Naive thymus-derived CD4-positive, alpha-beta T cell (primary cell): Measurements from ENCODE around the gene RBP3. TPM values are rescaled to one million over a fixed set of nuclear protein-coding genes. Genes with fewer than 3 reads are reported as not detected.

ENCODE experiments used
- ATAC-seq: fragments of 150-1000 bp; cut with Tn5 transposase; 2 replicates; pipeline ENCODE4 v1.10.0; 2021; ENCODE audit warnings: mild to moderate bottlenecking, moderate library complexity
- CTCF ChIA-PET: fragments of 350-600 bp; sonication (Branson Sonifier 250); formaldehyde crosslinking; loops from one replicate; lab custom pipeline; 2021; ENCODE audit warnings: antibody characterized with exemption; lab: Charles Lee
- POLR2A ChIA-PET: fragments of 350-600 bp; sonication (Branson Sonifier 250); formaldehyde crosslinking; loops from one replicate; lab custom pipeline; 2021; ENCODE audit warnings: antibody characterized with exemption, inconsistent platforms; lab: Charles Lee
- DNase-seq, 9 donors: peaks; one replicate each; pipeline versions ENCODE4 v3.0.0 to v3.0.0-alpha.2; 2020 to 2022; ENCODE audit warnings: mixed read lengths in 1 of 9
- H3K27ac ChIP-seq: one replicate; pipeline ENCODE4 v1.7.0; 2013; ENCODE audit warnings: mild to moderate bottlenecking, low read depth, low read length, moderate library complexity
- H3K27me3 ChIP-seq, 2 donors: one replicate each; pipeline ENCODE4 v1.7.0; 2013; ENCODE audit warnings: low read length in 2 of 2, mild to moderate bottlenecking in 2 of 2, moderate library complexity in 2 of 2; ENCODE audit not compliant: control insufficient read depth in 2 of 2, insufficient read depth in 2 of 2
- H3K36me3 ChIP-seq, 3 experiments: 1 replicate in 2 of 3; 2 replicates in 1 of 3; pipeline ENCODE4 v1.7.0; 2013; ENCODE audit warnings: low read length in 3 of 3, mild to moderate bottlenecking in 3 of 3, moderate library complexity in 1 of 3; ENCODE audit not compliant: insufficient read depth in 3 of 3, control insufficient read depth in 2 of 3
- H3K4me1 ChIP-seq, 2 donors: one replicate each; pipeline ENCODE4 v1.7.0; 2013; ENCODE audit warnings: low read length in 2 of 2, mild to moderate bottlenecking in 2 of 2, moderate library complexity in 1 of 2; ENCODE audit not compliant: control insufficient read depth in 2 of 2, insufficient read depth in 2 of 2
- H3K4me3 ChIP-seq: 2 replicates; pipeline ENCODE4 v1.7.0; 2013; ENCODE audit warnings: mild to moderate bottlenecking, low read length
- H3K9me3 ChIP-seq, 3 experiments: 1 replicate in 2 of 3; 2 replicates in 1 of 3; pipeline ENCODE4 v1.7.0; 2013; ENCODE audit warnings: low read length in 3 of 3; ENCODE audit not compliant: control insufficient read depth in 2 of 3
- H3K27ac Mint-ChIP-seq, 9 donors: one replicate each; pipeline ENCODE4 v1.8.0; 2020 to 2022; ENCODE audit warnings: mixed read lengths in 9 of 9, mild to moderate bottlenecking in 8 of 9, moderate library complexity in 5 of 9, inconsistent platforms in 2 of 9
- H3K27me3 Mint-ChIP-seq, 5 donors: one replicate each; pipeline ENCODE4 v1.8.0; 2021 to 2022; ENCODE audit warnings: mixed read lengths in 5 of 5, mild to moderate bottlenecking in 1 of 5
- H3K36me3 Mint-ChIP-seq, 5 donors: one replicate each; pipeline ENCODE4 v1.8.0; 2020 to 2022; ENCODE audit warnings: mixed read lengths in 5 of 5, mild to moderate bottlenecking in 3 of 5, inconsistent platforms in 1 of 5
- H3K4me1 Mint-ChIP-seq, 7 donors: one replicate each; pipeline ENCODE4 v1.8.0; 2020 to 2022; ENCODE audit warnings: mixed read lengths in 7 of 7, mild to moderate bottlenecking in 3 of 7, inconsistent platforms in 1 of 7
- H3K4me3 Mint-ChIP-seq, 10 donors: one replicate each; pipeline ENCODE4 v1.8.0; 2020 to 2022; ENCODE audit warnings: mild to moderate bottlenecking in 10 of 10, mixed read lengths in 10 of 10, moderate library complexity in 6 of 10, inconsistent platforms in 2 of 10
- H3K9me3 Mint-ChIP-seq, 11 donors: one replicate each; pipeline ENCODE4 v1.8.0; 2020 to 2022; ENCODE audit warnings: mixed read lengths in 11 of 11, mild to moderate bottlenecking in 4 of 11, inconsistent platforms in 1 of 11, moderate library complexity in 1 of 11
- intact Hi-C, 2 donors: fragments of 100-400 bp; cut with micrococcal nuclease; formaldehyde crosslinking; loops; one replicate each; pipeline ENCODE4 v1.15.1; 2023
- polyA plus RNA-seq, 2 donors: library from polyadenylated mRNA; unstranded; fragments of 300-500 nt; fragmentation: Illumina TruSeq; gene quantifications; one replicate each; pipeline ENCODE4 v1.2.3, GENCODE V29; 2021
- total RNA-seq, 6 experiments: library from RNA in 5 of 6; stranded (reverse) in 5 of 6; gene quantifications; 1 replicate in 5 of 6; 2 replicates in 1 of 6; pipeline ENCODE4 v1.2.3 and lab custom pipeline; 2021 to 2026

Gene RBP3
- total and polyA plus RNA-seq, 7 experiments from 2014 or later, result not detected

- no peak overlapping the region for H3K27ac Mint-ChIP-seq
- H3K4me3 Mint-ChIP-seq, result no peak overlapping the region
- ChIA-PET POLR2A (no interaction called here), CTCF (no interaction called here)
- H3K27me3 ChIP-seq, result no peaks in the 10 kb centered on the region
- no peak for DNase-seq
- H3K4me1 ChIP-seq, result no peaks in the 10 kb centered on the region
- no peak for ATAC-seq
- H3K4me1 Mint-ChIP-seq, result no peaks in the 10 kb centered on the region
- H3K9me3 Mint-ChIP-seq, result no peaks in the 10 kb centered on the region
- H3K27me3 Mint-ChIP-seq, result peaks cover 0 to 4% (median 0%) of the 10 kb centered on the region in 5 donors
- no peak overlapping the region for H3K27ac ChIP-seq
- H3K4me3 ChIP-seq, result no peak overlapping the region
- H3K9me3 ChIP-seq, result no peaks in the 10 kb centered on the region
- H3K36me3 Mint-ChIP-seq, result no peaks in the 10 kb centered on the region
- no peaks in the 10 kb centered on the region for H3K36me3 ChIP-seq
- intact Hi-C loops, result no loop called here
Measured at GRCh38 chr10:47346581-47347302, 1.4 kb upstream of the RBP3 start.

GRCh38 chr10:47347303-47347675, 874 bp upstream of the RBP3 start:
- H3K4me3 ChIP-seq, result no peak overlapping the region
- POLR2A ChIA-PET, result no interaction called here

GRCh38 chr10:47348661-47349470, 703 bp downstream of the RBP3 start:
- Histone ChIP-seq H3K27me3 (no peaks in the 10 kb centered on the region), H3K36me3 (no peaks in the 10 kb centered on the region), H3K9me3 (no peaks in the 10 kb centered on the region), H3K4me3 (no peak overlapping the region), H3K4me1 (no peaks in the 10 kb centered on the region), H3K27ac (no peak overlapping the region)
- Mint-ChIP-seq H3K27ac (no peak overlapping the region), H3K4me1 (no peaks in the 10 kb centered on the region), H3K36me3 (no peaks in the 10 kb centered on the region), H3K27me3 (peaks cover 0 to 3% (median 0%) of the 10 kb centered on the region in 5 donors), H3K4me3 (no peak overlapping the region), H3K9me3 (no peaks in the 10 kb centered on the region)
- intact Hi-C loops, result no loop called here
- DNase-seq (no peak), ATAC-seq (no peak)
- ChIA-PET CTCF (interaction anchor here (0.8 kb wide), 1 partner anchor 324 kb away, joined by 3 read pairs; no protein-coding TSS in a partner anchor), POLR2A (no interaction called here)

More at GRCh38 chr10:47347303-47347675, 874 bp upstream of the RBP3 start:
- H3K9me3 Mint-ChIP-seq, result no peaks in the 10 kb centered on the region
- ATAC-seq, result no peak
- CTCF ChIA-PET, result no interaction called here
- no peaks in the 10 kb centered on the region for H3K4me1 ChIP-seq
- H3K36me3 Mint-ChIP-seq, result no peaks in the 10 kb centered on the region
- intact Hi-C loops, result no loop called here
- DNase-seq, result no peak
- peaks cover 0 to 4% (median 0%) of the 10 kb centered on the region in 5 donors for H3K27me3 Mint-ChIP-seq
- no peaks in the 10 kb centered on the region for H3K9me3 ChIP-seq
- no peaks in the 10 kb centered on the region for H3K27me3 ChIP-seq
- H3K4me3 Mint-ChIP-seq, result no peak overlapping the region
- H3K27ac Mint-ChIP-seq, result no peak overlapping the region
- no peaks in the 10 kb centered on the region for H3K4me1 Mint-ChIP-seq
- H3K36me3 ChIP-seq, result no peaks in the 10 kb centered on the region
- no peak overlapping the region for H3K27ac ChIP-seq

GRCh38 chr10:47349516-47349915, 1.4 kb downstream of the RBP3 start:
- H3K27me3 Mint-ChIP-seq, result peaks cover 0 to 3% (median 0%) of the 10 kb centered on the region in 5 donors
- CTCF ChIA-PET, result no interaction called here
- H3K4me3 Mint-ChIP-seq, result no peak overlapping the region
- intact Hi-C loops, result no loop called here
- no peaks in the 10 kb centered on the region for H3K36me3 Mint-ChIP-seq
- DNase-seq (no peak), ATAC-seq (no peak)
- Histone ChIP-seq H3K4me1 (no peaks in the 10 kb centered on the region), H3K36me3 (no peaks in the 10 kb centered on the region), H3K27me3 (no peaks in the 10 kb centered on the region), H3K4me3 (no peak overlapping the region), H3K9me3 (no peaks in the 10 kb centered on the region), H3K27ac (no peak overlapping the region)
- H3K9me3 Mint-ChIP-seq, result no peaks in the 10 kb centered on the region
- H3K4me1 Mint-ChIP-seq, result no peaks in the 10 kb centered on the region
- POLR2A ChIA-PET, result no interaction called here
- no peak overlapping the region for H3K27ac Mint-ChIP-seq

- ATAC-seq (no peak), DNase-seq (no peak)
- intact Hi-C loops, result no loop called here
- Histone ChIP-seq H3K36me3 (no peaks in the 10 kb centered on the region), H3K9me3 (no peaks in the 10 kb centered on the region), H3K27me3 (no peaks in the 10 kb centered on the region), H3K27ac (no peak overlapping the region), H3K4me1 (no peaks in the 10 kb centered on the region), H3K4me3 (no peak overlapping the region)
- Mint-ChIP-seq H3K4me3 (no peak overlapping the region), H3K9me3 (no peaks in the 10 kb centered on the region), H3K4me1 (no peaks in the 10 kb centered on the region), H3K36me3 (no peaks in the 10 kb centered on the region), H3K27ac (no peak overlapping the region), H3K27me3 (peaks cover 0 to 3% (median 0%) of the 10 kb centered on the region in 5 donors)
- CTCF ChIA-PET, result no interaction called here
- POLR2A ChIA-PET, result no interaction called here
Measured at GRCh38 chr10:47349941-47350371, 1.8 kb downstream of the RBP3 start.

GRCh38 chr10:47350671-47351640, 2.8 kb downstream of the RBP3 start:
- no peak overlapping the region for H3K27ac ChIP-seq
- Mint-ChIP-seq H3K9me3 (no peaks in the 10 kb centered on the region), H3K36me3 (no peaks in the 10 kb centered on the region), H3K4me3 (no peak overlapping the region), H3K4me1 (no peaks in the 10 kb centered on the region), H3K27ac (no peak overlapping the region), H3K27me3 (no peaks in the 10 kb centered on the region)
- H3K27me3 ChIP-seq, result no peaks in the 10 kb centered on the region
- H3K4me3 ChIP-seq, result no peak overlapping the region
- ATAC-seq, result no peak
- no peaks in the 10 kb centered on the region for H3K4me1 ChIP-seq
- H3K9me3 ChIP-seq, result no peaks in the 10 kb centered on the region
- no peaks in the 10 kb centered on the region for H3K36me3 ChIP-seq
- intact Hi-C loops, result no loop called here
- POLR2A ChIA-PET, result interaction anchor here (0.5 kb wide), 1 partner anchor 12 kb away, joined by 5 read pairs; no protein-coding TSS in a partner anchor
- DNase-seq, result no peak
- CTCF ChIA-PET, result no interaction called here
